Activated naive CD8-positive, alpha-beta T cell treated with anti-CD3 and anti-CD28 coated beads, Interleukin-2, amount 10 ng/mL, durations not matched to agents 7 days and 5 days (primary cell): Measurements from ENCODE around the gene GLTP. TPM values are rescaled to one million over a fixed set of nuclear protein-coding genes. Genes with fewer than 3 reads are reported as not detected.

ENCODE experiments used
- ATAC-seq: fragments of 150-1000 bp; cut with Tn5 transposase; one replicate; pipeline ENCODE4 v1.10.0; 2021; ENCODE audit warnings: low read depth, moderate library complexity
- POLR2A ChIA-PET: fragments of 350-600 bp; sonication (Branson Sonifier 250); formaldehyde crosslinking; loops from one replicate; lab custom pipeline; 2021; ENCODE audit warnings: antibody characterized with exemption; lab: Charles Lee
- DNase-seq: peaks from one replicate; pipeline ENCODE4 v3.0.0; 2021
- H3K27ac Mint-ChIP-seq: one replicate; pipeline ENCODE4 v1.8.0; 2022; ENCODE audit warnings: mild to moderate bottlenecking, mixed read lengths
- H3K27me3 Mint-ChIP-seq: one replicate; pipeline ENCODE4 v1.8.0; 2022; ENCODE audit warnings: mild to moderate bottlenecking, moderate library complexity, mixed read lengths
- H3K36me3 Mint-ChIP-seq: one replicate; pipeline ENCODE4 v1.8.0; 2021; ENCODE audit warnings: mild to moderate bottlenecking, mixed read lengths
- H3K4me1 Mint-ChIP-seq: one replicate; pipeline ENCODE4 v1.8.0; 2021; ENCODE audit warnings: mixed read lengths
- H3K4me3 Mint-ChIP-seq: one replicate; pipeline ENCODE4 v1.8.0; 2022; ENCODE audit warnings: mild to moderate bottlenecking, moderate library complexity, mixed read lengths
- H3K9me3 Mint-ChIP-seq: one replicate; pipeline ENCODE4 v1.8.0; 2021; ENCODE audit warnings: mixed read lengths
- total RNA-seq, 2 experiments: library from RNA; stranded (reverse); gene quantifications; one replicate each; pipeline ENCODE4 v1.2.3, GENCODE V29; 2021

The GLTP gene
- total RNA-seq, 2 experiments from 2014 or later = 18.3 to 20.2 TPM

GRCh38 chr12:109815757-109816617, 64.4 kb downstream of the GLTP start:
- Mint-ChIP-seq H3K4me3 (no peak overlapping the region), H3K9me3 (no peaks in the 10 kb centered on the region), H3K36me3 (no peaks in the 10 kb centered on the region), H3K27ac (no peak overlapping the region), H3K4me1 (no peaks in the 10 kb centered on the region), H3K27me3 (peaks cover 3% of the 10 kb centered on the region)
- no peak for ATAC-seq
- POLR2A ChIA-PET = no interaction called here
- no peak for DNase-seq

- Mint-ChIP-seq H3K36me3 (no peaks in the 10 kb centered on the region), H3K27ac (no peak overlapping the region), H3K27me3 (peaks cover 3% of the 10 kb centered on the region), H3K4me1 (no peaks in the 10 kb centered on the region), H3K4me3 (no peak overlapping the region), H3K9me3 (no peaks in the 10 kb centered on the region)
- POLR2A ChIA-PET = no interaction called here
- no peak for DNase-seq
- ATAC-seq = no peak
Measured at GRCh38 chr12:109815225-109815624, 65.1 kb downstream of the GLTP start.

- Mint-ChIP-seq H3K27ac (no peak overlapping the region), H3K4me3 (no peak overlapping the region), H3K27me3 (peaks cover 3% of the 10 kb centered on the region), H3K36me3 (no peaks in the 10 kb centered on the region), H3K4me1 (no peaks in the 10 kb centered on the region), H3K9me3 (no peaks in the 10 kb centered on the region)
- POLR2A ChIA-PET = no interaction called here
- ATAC-seq (no peak), DNase-seq (no peak)
Measured at GRCh38 chr12:109814600-109815150, 65.7 kb downstream of the GLTP start.

GRCh38 chr12:109813810-109814416, 66.4 kb downstream of the GLTP start:
- no peak for ATAC-seq

GRCh38 chr12:109811624-109811995, 68.7 kb downstream of the GLTP start:
- no peaks in the 10 kb centered on the region for H3K9me3 Mint-ChIP-seq
- no peak overlapping the region for H3K27ac Mint-ChIP-seq
- ATAC-seq (no peak), DNase-seq (no peak)
- peaks cover 3% of the 10 kb centered on the region for H3K27me3 Mint-ChIP-seq
- no peak overlapping the region for H3K4me3 Mint-ChIP-seq
- POLR2A ChIA-PET = no interaction called here
- H3K36me3 Mint-ChIP-seq = no peaks in the 10 kb centered on the region
- no peaks in the 10 kb centered on the region for H3K4me1 Mint-ChIP-seq

More at GRCh38 chr12:109813810-109814416, 66.4 kb downstream of the GLTP start:
- H3K4me1 Mint-ChIP-seq = no peaks in the 10 kb centered on the region
- H3K4me3 Mint-ChIP-seq = no peak overlapping the region
- H3K9me3 Mint-ChIP-seq = no peaks in the 10 kb centered on the region
- no peak overlapping the region for H3K27ac Mint-ChIP-seq
- no peaks in the 10 kb centered on the region for H3K36me3 Mint-ChIP-seq
- DNase-seq = no peak
- peaks cover 3% of the 10 kb centered on the region for H3K27me3 Mint-ChIP-seq
- POLR2A ChIA-PET = no interaction called here

GRCh38 chr12:109810954-109811623, 69.3 kb downstream of the GLTP start:
- H3K4me1 Mint-ChIP-seq = no peaks in the 10 kb centered on the region
- peaks cover 3% of the 10 kb centered on the region for H3K27me3 Mint-ChIP-seq
- H3K36me3 Mint-ChIP-seq = no peaks in the 10 kb centered on the region
- ATAC-seq = no peak
- DNase-seq = no peak
- H3K4me3 Mint-ChIP-seq = no peak overlapping the region
- POLR2A ChIA-PET = no interaction called here
- no peak overlapping the region for H3K27ac Mint-ChIP-seq
- H3K9me3 Mint-ChIP-seq = no peaks in the 10 kb centered on the region

- POLR2A ChIA-PET = no interaction called here
- peaks cover 3% of the 10 kb centered on the region for H3K27me3 Mint-ChIP-seq
- ATAC-seq (no peak), DNase-seq (no peak)
- H3K9me3 Mint-ChIP-seq = no peaks in the 10 kb centered on the region
- no peaks in the 10 kb centered on the region for H3K36me3 Mint-ChIP-seq
- peaks cover 2% of the 10 kb centered on the region for H3K4me1 Mint-ChIP-seq
- no peak overlapping the region for H3K27ac Mint-ChIP-seq
- H3K4me3 Mint-ChIP-seq = no peak overlapping the region
Measured at GRCh38 chr12:109808876-109809646, 71.3 kb downstream of the GLTP start.

- Mint-ChIP-seq H3K27ac (no peak overlapping the region), H3K4me1 (peaks cover 2% of the 10 kb centered on the region), H3K4me3 (no peak overlapping the region), H3K9me3 (no peaks in the 10 kb centered on the region), H3K36me3 (no peaks in the 10 kb centered on the region), H3K27me3 (peaks cover 3% of the 10 kb centered on the region)
- POLR2A ChIA-PET = no interaction called here
- DNase-seq (no peak), ATAC-seq (no peak)
Measured at GRCh38 chr12:109807954-109808643, 72.2 kb downstream of the GLTP start.

GRCh38 chr12:109804820-109805761, 75.2 kb downstream of the GLTP start:
- H3K27ac Mint-ChIP-seq = no peak overlapping the region
- H3K9me3 Mint-ChIP-seq = no peaks in the 10 kb centered on the region
- ATAC-seq (peak; percentile 75), DNase-seq (peak; percentile 75)
- H3K27me3 Mint-ChIP-seq = no peaks in the 10 kb centered on the region
- H3K4me1 Mint-ChIP-seq = peaks cover 2% of the 10 kb centered on the region
- no peak overlapping the region for H3K4me3 Mint-ChIP-seq
- POLR2A ChIA-PET = interaction anchor here (0.6 to 1.4 kb wide), 2 partner anchors 40 to 165 kb away, joined by 3 to 7 read pairs; no protein-coding TSS in a partner anchor
- no peaks in the 10 kb centered on the region for H3K36me3 Mint-ChIP-seq

- Mint-ChIP-seq H3K4me3 (no peak overlapping the region), H3K27ac (no peak overlapping the region), H3K9me3 (no peaks in the 10 kb centered on the region), H3K4me1 (peaks cover 2% of the 10 kb centered on the region), H3K36me3 (no peaks in the 10 kb centered on the region), H3K27me3 (no peaks in the 10 kb centered on the region)
- POLR2A ChIA-PET = no interaction called here
- DNase-seq (no peak), ATAC-seq (no peak)
Measured at GRCh38 chr12:109803678-109804077, 76.7 kb downstream of the GLTP start.

- ATAC-seq (no peak), DNase-seq (no peak)
- no peaks in the 10 kb centered on the region for H3K9me3 Mint-ChIP-seq
- no peak overlapping the region for H3K4me3 Mint-ChIP-seq
- H3K4me1 Mint-ChIP-seq = peaks cover 2% of the 10 kb centered on the region
- POLR2A ChIA-PET = no interaction called here
- peaks cover 2% of the 10 kb centered on the region for H3K27me3 Mint-ChIP-seq
- no peaks in the 10 kb centered on the region for H3K36me3 Mint-ChIP-seq
- no peak overlapping the region for H3K27ac Mint-ChIP-seq
Measured at GRCh38 chr12:109802828-109803227, 77.5 kb downstream of the GLTP start.
